Stimulated activated CD4-positive, alpha-beta T cell treated with anti-CD3 and anti-CD28 coated beads, Interleukin-15, amount 100 ng/mL, for 24 hours (primary cell): Measurements from ENCODE around the gene HCK.
"Not testable (repeated sequence)": the region's sequence is repeated elsewhere in the genome, so short reads cannot be mapped to it uniquely, and the experiment has no call there.

ENCODE experiments used
- DNase-seq: peaks from one replicate; pipeline ENCODE4 v3.0.0-alpha.2; 2020

HCK gene

GRCh38 chr20:32109392-32110172 lies 57.5 kb downstream of the HCK start, which contains the start of gene TM9SF4:
Gene TM9SF4 (plus strand): TSS chr20:32109714. CDS start chr20:32109741, 27 bp downstream.
- peak; percentile 92 for DNase-seq

GRCh38 chr20:32110173-32110704 lies 58.2 kb downstream of the HCK start:
- DNase-seq, result no peak

GRCh38 chr20:32110727-32111126 lies 58.7 kb downstream of the HCK start:
- no peak for DNase-seq

- no peak for DNase-seq
Measured at GRCh38 chr20:32111156-32111686, 59.2 kb downstream of the HCK start.

GRCh38 chr20:32111753-32112152 lies 59.7 kb downstream of the HCK start:
- DNase-seq, result no peak

GRCh38 chr20:32112841-32113240 lies 60.8 kb downstream of the HCK start:
- peak; percentile 15 for DNase-seq

- no peak for DNase-seq
Measured at GRCh38 chr20:32113591-32114260, 61.7 kb downstream of the HCK start.

- DNase-seq, result no peak
Measured at GRCh38 chr20:32114305-32114960, 62.4 kb downstream of the HCK start.

- DNase-seq, result no peak
Measured at GRCh38 chr20:32115211-32115767, 63.2 kb downstream of the HCK start.

- DNase-seq, result no peak
Measured at GRCh38 chr20:32116079-32116521, 64.1 kb downstream of the HCK start.

GRCh38 chr20:32116796-32117195 lies 64.8 kb downstream of the HCK start:
- not testable (repeated sequence) for DNase-seq

- DNase-seq, result not testable (repeated sequence)
Measured at GRCh38 chr20:32118427-32118826, 66.4 kb downstream of the HCK start.

- DNase-seq, result no peak
Measured at GRCh38 chr20:32119734-32120133, 67.7 kb downstream of the HCK start.

GRCh38 chr20:32121908-32122307 lies 69.9 kb downstream of the HCK start:
- not testable (repeated sequence) for DNase-seq

- DNase-seq, result no peak
Measured at GRCh38 chr20:32123088-32123487, 71.0 kb downstream of the HCK start.

- DNase-seq, result no peak
Measured at GRCh38 chr20:32124916-32125454, 72.9 kb downstream of the HCK start.

- no peak for DNase-seq
Measured at GRCh38 chr20:32125506-32125905, 73.5 kb downstream of the HCK start.

GRCh38 chr20:32126919-32127318 lies 74.9 kb downstream of the HCK start:
- no peak for DNase-seq

GRCh38 chr20:32127347-32127746 lies 75.3 kb downstream of the HCK start:
- no peak for DNase-seq

- DNase-seq, result no peak
Measured at GRCh38 chr20:32128167-32128566, 76.1 kb downstream of the HCK start.

- no peak for DNase-seq
Measured at GRCh38 chr20:32129863-32130262, 77.8 kb downstream of the HCK start.

GRCh38 chr20:32130352-32130751 lies 78.3 kb downstream of the HCK start:
- DNase-seq, result no peak

- DNase-seq, result no peak
Measured at GRCh38 chr20:32130965-32131364, 78.9 kb downstream of the HCK start.
